Measurements from ENCODE around the gene AGER.

- TF ChIP-seq CTCF (IDR thresholded peaks at IDR 0.05; ENCODE audit: borderline replicate concordance, extremely low read depth, low read length, poor library complexity, severe bottlenecking) (no peak), EZH2 (IDR thresholded peaks at IDR 0.05; ENCODE audit: borderline replicate concordance, low read depth, low read length, severe bottlenecking) (no peak)
These were observed 3.1 kb upstream of the AGER start for GRCh38 chr6:32187009-32187709.
